HEK293 (cell line): ENCODE data around the gene SLC25A11.

Source experiments
- ZNF596 ChIP-seq: fragments of 450-650 bp; IDR thresholded peaks from 2 replicates; pipeline ENCODE4 v1.5.0; 2018; ENCODE audit warnings: missing biosample characterization, mild to moderate bottlenecking, missing genetic modification characterization, moderate library complexity
- TF ChIP-seq, protein P1 (sequence below): fragments of 450-650 bp; formaldehyde crosslinking; IDR thresholded peaks from 2 replicates; pipeline ENCODE4 v1.5.1; 2016; ENCODE audit warnings: missing biosample characterization, missing genetic modification characterization

- TF ChIP-seq, protein P1, sequence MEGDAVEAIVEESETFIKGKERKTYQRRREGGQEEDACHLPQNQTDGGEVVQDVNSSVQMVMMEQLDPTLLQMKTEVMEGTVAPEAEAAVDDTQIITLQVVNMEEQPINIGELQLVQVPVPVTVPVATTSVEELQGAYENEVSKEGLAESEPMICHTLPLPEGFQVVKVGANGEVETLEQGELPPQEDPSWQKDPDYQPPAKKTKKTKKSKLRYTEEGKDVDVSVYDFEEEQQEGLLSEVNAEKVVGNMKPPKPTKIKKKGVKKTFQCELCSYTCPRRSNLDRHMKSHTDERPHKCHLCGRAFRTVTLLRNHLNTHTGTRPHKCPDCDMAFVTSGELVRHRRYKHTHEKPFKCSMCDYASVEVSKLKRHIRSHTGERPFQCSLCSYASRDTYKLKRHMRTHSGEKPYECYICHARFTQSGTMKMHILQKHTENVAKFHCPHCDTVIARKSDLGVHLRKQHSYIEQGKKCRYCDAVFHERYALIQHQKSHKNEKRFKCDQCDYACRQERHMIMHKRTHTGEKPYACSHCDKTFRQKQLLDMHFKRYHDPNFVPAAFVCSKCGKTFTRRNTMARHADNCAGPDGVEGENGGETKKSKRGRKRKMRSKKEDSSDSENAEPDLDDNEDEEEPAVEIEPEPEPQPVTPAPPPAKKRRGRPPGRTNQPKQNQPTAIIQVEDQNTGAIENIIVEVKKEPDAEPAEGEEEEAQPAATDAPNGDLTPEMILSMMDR = peak; percentile 81
- no peak for TF ChIP-seq ZNF596 (tag by site-specific recombination)
Measured at GRCh38 chr17:4903051-4903818, 36.6 kb downstream of the SLC25A11 start, which contains the start of gene CHRNE.
